Body of pancreas (tissue), 4 donors: ENCODE results near the gene LIPN.

ENCODE experiments used
- CTCF ChIP-seq, 7 experiments: fragments of 450-650 bp in 4 of 7; fragments of 200-600 bp in 3 of 7; sonication (generic) in 3 of 7; IDR thresholded peaks; one replicate each; pipeline ENCODE4 v1.5.1; 2016 to 2019; ENCODE audit warnings: antibody characterized with exemption in 7 of 7
- POLR2A ChIP-seq, 3 donors: fragments of 450-650 bp; IDR thresholded peaks; one replicate each; pipeline ENCODE4 v1.6.1; 2016; ENCODE audit warnings: antibody characterized with exemption in 3 of 3, mild to moderate bottlenecking in 2 of 3

DNA sequence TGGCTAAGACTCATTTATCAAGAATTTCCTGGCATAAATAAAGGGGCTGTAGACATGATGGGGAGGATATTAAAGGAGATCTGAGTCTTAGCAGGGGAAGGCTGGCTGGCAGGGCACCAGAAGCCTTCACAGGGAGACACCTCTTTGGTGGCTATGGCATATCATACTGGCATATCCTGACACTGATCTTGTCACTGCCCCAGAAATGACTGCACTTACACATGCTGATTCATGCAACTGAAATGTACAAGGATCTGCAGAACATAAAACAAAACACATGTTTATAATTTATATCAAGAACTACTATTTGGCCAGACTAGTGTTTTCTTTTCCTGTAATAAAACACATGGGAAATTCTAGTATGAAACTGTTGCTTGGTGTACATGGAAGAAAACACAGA is 5.5 kb upstream of the LIPN start:
- no peak for TF ChIP-seq CTCF (IDR thresholded peaks at IDR 0.05)
- no peak for TF ChIP-seq POLR2A (IDR thresholded peaks at IDR 0.05)
